Measurements from ENCODE around the gene WNT1. TPM values are rescaled to one million over a fixed set of nuclear protein-coding genes. Genes with fewer than 3 reads are reported as not detected.

The WNT1 gene
- total RNA-seq, 1 donor from 2014 or later, result not detected

DNA sequence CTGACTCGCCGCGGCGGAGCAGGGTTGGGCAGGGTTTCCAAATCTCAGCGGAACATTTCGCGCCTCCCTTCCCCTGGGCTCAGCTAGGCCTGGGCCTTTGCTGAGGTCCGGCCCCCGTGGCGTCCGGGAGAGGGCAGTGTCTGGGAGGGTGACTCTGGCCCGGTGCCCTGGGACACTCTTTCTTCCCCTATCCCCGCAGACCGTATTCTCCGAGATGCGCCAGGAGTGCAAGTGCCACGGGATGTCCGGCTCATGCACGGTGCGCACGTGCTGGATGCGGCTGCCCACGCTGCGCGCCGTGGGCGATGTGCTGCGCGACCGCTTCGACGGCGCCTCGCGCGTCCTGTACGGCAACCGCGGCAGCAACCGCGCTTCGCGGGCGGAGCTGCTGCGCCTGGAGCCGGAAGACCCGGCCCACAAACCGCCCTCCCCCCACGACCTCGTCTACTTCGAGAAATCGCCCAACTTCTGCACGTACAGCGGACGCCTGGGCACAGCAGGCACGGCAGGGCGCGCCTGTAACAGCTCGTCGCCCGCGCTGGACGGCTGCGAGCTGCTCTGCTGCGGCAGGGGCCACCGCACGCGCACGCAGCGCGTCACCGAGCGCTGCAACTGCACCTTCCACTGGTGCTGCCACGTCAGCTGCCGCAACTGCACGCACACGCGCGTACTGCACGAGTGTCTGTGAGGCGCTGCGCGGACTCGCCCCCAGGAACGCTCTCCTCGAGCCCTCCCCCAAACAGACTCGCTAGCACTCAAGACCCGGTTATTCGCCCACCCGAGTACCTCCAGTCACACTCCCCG lies 3.0 kb downstream of the WNT1 start:
- TF ChIP-seq, protein P1, sequence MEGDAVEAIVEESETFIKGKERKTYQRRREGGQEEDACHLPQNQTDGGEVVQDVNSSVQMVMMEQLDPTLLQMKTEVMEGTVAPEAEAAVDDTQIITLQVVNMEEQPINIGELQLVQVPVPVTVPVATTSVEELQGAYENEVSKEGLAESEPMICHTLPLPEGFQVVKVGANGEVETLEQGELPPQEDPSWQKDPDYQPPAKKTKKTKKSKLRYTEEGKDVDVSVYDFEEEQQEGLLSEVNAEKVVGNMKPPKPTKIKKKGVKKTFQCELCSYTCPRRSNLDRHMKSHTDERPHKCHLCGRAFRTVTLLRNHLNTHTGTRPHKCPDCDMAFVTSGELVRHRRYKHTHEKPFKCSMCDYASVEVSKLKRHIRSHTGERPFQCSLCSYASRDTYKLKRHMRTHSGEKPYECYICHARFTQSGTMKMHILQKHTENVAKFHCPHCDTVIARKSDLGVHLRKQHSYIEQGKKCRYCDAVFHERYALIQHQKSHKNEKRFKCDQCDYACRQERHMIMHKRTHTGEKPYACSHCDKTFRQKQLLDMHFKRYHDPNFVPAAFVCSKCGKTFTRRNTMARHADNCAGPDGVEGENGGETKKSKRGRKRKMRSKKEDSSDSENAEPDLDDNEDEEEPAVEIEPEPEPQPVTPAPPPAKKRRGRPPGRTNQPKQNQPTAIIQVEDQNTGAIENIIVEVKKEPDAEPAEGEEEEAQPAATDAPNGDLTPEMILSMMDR (conservative IDR thresholded peaks at IDR 0.05; ENCODE audit: low read depth, low read length), result no peak

DNA sequence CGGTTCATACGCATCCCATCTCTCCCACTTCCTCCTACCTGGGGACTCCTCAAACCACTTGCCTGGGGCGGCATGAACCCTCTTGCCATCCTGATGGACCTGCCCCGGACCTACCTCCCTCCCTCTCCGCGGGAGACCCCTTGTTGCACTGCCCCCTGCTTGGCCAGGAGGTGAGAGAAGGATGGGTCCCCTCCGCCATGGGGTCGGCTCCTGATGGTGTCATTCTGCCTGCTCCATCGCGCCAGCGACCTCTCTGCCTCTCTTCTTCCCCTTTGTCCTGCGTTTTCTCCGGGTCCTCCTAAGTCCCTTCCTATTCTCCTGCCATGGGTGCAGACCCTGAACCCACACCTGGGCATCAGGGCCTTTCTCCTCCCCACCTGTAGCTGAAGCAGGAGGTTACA lies 3.6 kb downstream of the WNT1 start:
- H3K4me3 ChIP-seq (ENCODE audit: low read depth, low read length), result no peak overlapping the region
- TF ChIP-seq, protein P1 (conservative IDR thresholded peaks at IDR 0.05; ENCODE audit: low read depth, low read length), result no peak
- no peak for DNase-seq (ENCODE audit: low read depth)

More for the DNA sequence above, 3.0 kb downstream of the WNT1 start:
- no peak for DNase-seq (ENCODE audit: low read depth)
- no peak overlapping the region for H3K4me3 ChIP-seq (ENCODE audit: low read depth, low read length)

DNA sequence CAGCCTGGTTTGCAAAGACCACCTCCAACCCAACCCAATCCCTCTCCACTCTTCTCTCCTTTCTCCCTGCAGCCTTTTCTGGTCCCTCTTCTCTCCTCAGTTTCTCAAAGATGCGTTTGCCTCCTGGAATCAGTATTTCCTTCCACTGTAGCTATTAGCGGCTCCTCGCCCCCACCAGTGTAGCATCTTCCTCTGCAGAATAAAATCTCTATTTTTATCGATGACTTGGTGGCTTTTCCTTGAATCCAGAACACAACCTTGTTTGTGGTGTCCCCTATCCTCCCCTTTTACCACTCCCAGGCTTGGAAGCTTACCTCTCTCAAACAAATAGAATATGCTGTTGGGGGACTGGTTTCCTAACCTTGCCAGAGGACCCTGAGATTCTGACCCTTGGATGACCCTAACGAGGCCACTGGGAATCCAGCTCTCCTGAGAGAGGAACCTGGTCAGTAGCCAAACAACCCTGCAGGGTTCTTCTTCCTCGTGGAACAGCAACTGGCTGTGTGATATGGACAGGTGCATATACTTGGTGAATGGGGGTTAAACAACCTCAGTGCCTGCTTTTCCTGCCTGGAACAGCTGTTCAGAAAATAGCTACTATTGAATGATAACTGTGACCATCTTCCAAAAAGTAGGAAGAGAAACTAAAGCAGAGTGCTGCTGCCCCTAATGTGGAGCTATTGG lies 4.4 kb downstream of the WNT1 start:
- no peak for DNase-seq (ENCODE audit: low read depth)
- H3K4me3 ChIP-seq (ENCODE audit: low read depth, low read length), result no peak overlapping the region
- TF ChIP-seq, protein P1 (conservative IDR thresholded peaks at IDR 0.05; ENCODE audit: low read depth, low read length), result no peak

GRCh38 chr12:48985475-48985897 lies 7.4 kb downstream of the WNT1 start:
- TF ChIP-seq, protein P1 (conservative IDR thresholded peaks at IDR 0.05; ENCODE audit: low read depth, low read length), result no peak
- H3K4me3 ChIP-seq (ENCODE audit: low read depth, low read length), result no peak overlapping the region

GRCh38 chr12:48985901-48986300 lies 7.8 kb downstream of the WNT1 start:
- no peak for DNase-seq (ENCODE audit: low read depth)
- TF ChIP-seq, protein P1 (conservative IDR thresholded peaks at IDR 0.05; ENCODE audit: low read depth, low read length), result no peak
- no peak overlapping the region for H3K4me3 ChIP-seq (ENCODE audit: low read depth, low read length)

More at GRCh38 chr12:48985475-48985897, 7.4 kb downstream of the WNT1 start:
- no peak for DNase-seq (ENCODE audit: low read depth)

DNA sequence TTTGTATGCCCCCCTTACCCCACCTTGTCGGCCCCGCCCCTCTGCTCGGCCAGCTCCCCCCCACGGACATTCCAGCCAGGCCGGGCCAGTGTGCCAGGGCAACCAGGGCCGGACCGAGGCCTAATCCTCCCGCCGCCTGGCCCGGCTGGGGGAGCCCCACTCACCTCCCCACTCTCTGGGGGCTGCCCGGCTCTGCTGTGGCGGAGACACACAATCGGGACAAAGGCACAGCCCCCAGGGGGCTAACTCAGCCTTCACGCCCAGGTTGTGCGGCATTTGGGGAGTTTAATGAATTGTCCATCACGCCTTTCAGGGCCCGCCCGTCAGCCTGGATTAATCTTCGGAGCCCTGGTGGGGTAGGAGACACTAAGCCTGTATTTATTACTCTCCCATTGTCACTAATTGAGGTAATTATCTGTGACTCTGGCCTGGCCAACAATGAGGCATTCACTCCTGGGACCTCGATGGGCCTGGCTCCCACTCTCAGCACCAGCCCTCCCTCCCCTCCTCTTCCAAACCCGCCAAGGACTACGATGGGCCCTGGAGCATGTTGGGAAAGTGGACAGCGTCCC lies 8.7 kb downstream of the WNT1 start:
- DNase-seq (ENCODE audit: low read depth), result no peak
- TF ChIP-seq, protein P1 (conservative IDR thresholded peaks at IDR 0.05; ENCODE audit: low read depth, low read length), result no peak
- H3K4me3 ChIP-seq (ENCODE audit: low read depth, low read length), result no peak overlapping the region

Measured in epithelial cell of proximal tubule (primary cell).